GM18868 (cell line): ENCODE data around the gene DOHH.

Source experiments
- ATAC-seq: cut with Tn5 transposase; IDR thresholded peaks from one replicate; pipeline ENCODE4 v1.9.1; 2021; ENCODE audit warnings: mild to moderate bottlenecking, moderate library complexity; ENCODE audit not compliant: unreplicated experiment

DOHH gene

GRCh38 chr19:3505598-3506383, 5.3 kb upstream of the DOHH start, which contains the start of gene FZR1:
FZR1 (plus strand) TSS chr19:3506311; CDS start chr19:3522990, 16,679 bp downstream.
- ATAC-seq, result peak; percentile 86

GRCh38 chr19:3504735-3505134, 4.3 kb upstream of the DOHH start:
- ATAC-seq, result no peak

- ATAC-seq, result no peak
Observed at GRCh38 chr19:3503036-3503572, 2.6 kb upstream of the DOHH start.

- no peak for ATAC-seq
Observed at GRCh38 chr19:3501780-3502179, 1.3 kb upstream of the DOHH start.

- ATAC-seq, result no peak
Observed at GRCh38 chr19:3499738-3500428, 591 bp downstream of the DOHH start.

- no peak for ATAC-seq
Observed at GRCh38 chr19:3497757-3498520, 2.5 kb downstream of the DOHH start.

- ATAC-seq, result no peak
Observed at GRCh38 chr19:3496392-3497273, 3.8 kb downstream of the DOHH start.

- ATAC-seq, result no peak
Observed at GRCh38 chr19:3494559-3494958, 5.9 kb downstream of the DOHH start.

GRCh38 chr19:3494051-3494450, 6.4 kb downstream of the DOHH start:
- ATAC-seq, result no peak

GRCh38 chr19:3493651-3494050, 6.8 kb downstream of the DOHH start:
- no peak for ATAC-seq

GRCh38 chr19:3492919-3493318, 7.6 kb downstream of the DOHH start:
- ATAC-seq, result no peak

- ATAC-seq, result no peak
Observed at GRCh38 chr19:3492131-3492839, 8.2 kb downstream of the DOHH start.

- no peak for ATAC-seq
Observed at GRCh38 chr19:3491396-3492119, 8.9 kb downstream of the DOHH start.

- ATAC-seq, result no peak
Observed at GRCh38 chr19:3483226-3483628, 17.2 kb downstream of the DOHH start, which contains the start of gene SMIM44. SMIM44 (minus strand) TSS chr19:3483441; CDS start chr19:3483403, 38 bp downstream.

- no peak for ATAC-seq
Observed at GRCh38 chr19:3482507-3483225, 17.8 kb downstream of the DOHH start.

GRCh38 chr19:3481241-3482090, 19.0 kb downstream of the DOHH start:
- no peak for ATAC-seq

GRCh38 chr19:3480383-3481091, 19.9 kb downstream of the DOHH start, which contains the start of gene SMIM24:
SMIM24 (minus strand) TSS chr19:3480525; CDS start chr19:3480463, 62 bp downstream.
- no peak for ATAC-seq
